HG03520 (cell line): Measurements from ENCODE around the gene SLFN14.
"Not testable (repeated sequence)": the region's sequence is repeated elsewhere in the genome, so short reads cannot be mapped to it uniquely, and the experiment has no call there.

Experiments
- ATAC-seq: cut with Tn5 transposase; IDR thresholded peaks from one replicate; pipeline ENCODE4 v1.9.1; 2021; ENCODE audit warnings: mild to moderate bottlenecking, moderate library complexity; ENCODE audit not compliant: unreplicated experiment

SLFN14 gene

GRCh38 chr17:35560703-35561102, at the start of gene SLFN14:
TSS of gene SLFN14 (minus strand) at chr17:35560819. CDS start at chr17:35558062, 2,757 bp downstream.
- ATAC-seq: no peak

DNA sequence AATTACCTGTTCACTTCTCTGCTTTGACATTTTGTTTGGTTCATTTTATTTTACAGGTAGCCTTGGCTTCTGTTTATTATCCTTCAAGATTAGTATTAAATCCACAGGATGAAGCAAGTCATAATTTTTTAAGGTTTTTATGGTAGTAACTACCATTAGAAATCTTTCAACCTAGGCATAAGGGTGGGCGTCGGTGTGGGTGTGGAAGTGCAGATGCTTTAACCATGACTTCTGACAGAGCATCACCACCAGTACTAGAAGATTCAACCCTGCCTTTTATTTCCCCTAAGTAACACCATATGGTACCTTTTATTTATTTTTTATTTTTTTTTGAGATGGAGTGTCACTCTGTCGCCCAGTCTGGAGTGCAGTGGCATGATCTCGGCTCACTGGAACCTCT, 49.2 kb upstream of the SLFN14 start:
- no peak for ATAC-seq

- ATAC-seq: no peak
These were observed 46.7 kb upstream of the SLFN14 start for GRCh38 chr17:35607239-35607847.

DNA sequence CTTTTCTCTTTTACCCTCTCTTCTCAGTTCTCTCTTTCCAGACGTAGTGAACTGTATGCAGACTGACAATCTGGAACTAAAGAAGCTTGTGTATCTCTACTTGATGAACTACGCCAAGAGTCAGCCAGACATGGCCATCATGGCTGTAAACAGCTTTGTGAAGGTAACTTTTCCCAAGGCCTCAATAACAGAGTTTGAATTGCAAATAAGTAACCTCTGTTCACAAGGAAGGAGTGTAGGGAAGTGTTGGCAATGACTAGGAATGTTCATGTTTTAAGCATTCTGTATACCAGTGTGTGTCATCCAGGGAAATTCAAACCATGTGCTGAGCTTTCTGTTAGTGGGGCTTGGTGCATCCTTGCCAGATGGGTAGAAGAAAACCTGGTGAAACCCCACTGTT, 45.1 kb upstream of the SLFN14 start:
- no peak for ATAC-seq

DNA sequence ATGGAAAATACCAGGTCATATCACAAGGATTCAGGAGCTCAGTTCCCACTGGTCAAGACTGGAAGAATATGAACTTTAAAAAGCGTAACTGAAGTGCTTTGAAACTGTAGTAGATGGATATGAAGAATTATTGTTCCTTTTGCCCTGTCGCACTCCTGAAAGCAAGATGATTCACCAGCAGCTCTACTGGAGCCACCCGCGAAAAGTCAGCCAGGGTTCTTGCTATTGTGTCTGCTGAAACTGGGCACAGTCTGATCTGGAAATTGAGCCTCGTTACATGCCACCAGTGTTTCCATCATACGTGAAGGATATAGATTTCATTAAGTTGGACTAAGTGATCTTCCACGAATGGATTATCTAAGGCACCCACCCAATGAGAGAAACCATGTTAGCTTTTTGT, 43.1 kb upstream of the SLFN14 start:
- ATAC-seq: no peak

- ATAC-seq: no peak
These were observed 37.0 kb upstream of the SLFN14 start for GRCh38 chr17:35597604-35598003.

DNA sequence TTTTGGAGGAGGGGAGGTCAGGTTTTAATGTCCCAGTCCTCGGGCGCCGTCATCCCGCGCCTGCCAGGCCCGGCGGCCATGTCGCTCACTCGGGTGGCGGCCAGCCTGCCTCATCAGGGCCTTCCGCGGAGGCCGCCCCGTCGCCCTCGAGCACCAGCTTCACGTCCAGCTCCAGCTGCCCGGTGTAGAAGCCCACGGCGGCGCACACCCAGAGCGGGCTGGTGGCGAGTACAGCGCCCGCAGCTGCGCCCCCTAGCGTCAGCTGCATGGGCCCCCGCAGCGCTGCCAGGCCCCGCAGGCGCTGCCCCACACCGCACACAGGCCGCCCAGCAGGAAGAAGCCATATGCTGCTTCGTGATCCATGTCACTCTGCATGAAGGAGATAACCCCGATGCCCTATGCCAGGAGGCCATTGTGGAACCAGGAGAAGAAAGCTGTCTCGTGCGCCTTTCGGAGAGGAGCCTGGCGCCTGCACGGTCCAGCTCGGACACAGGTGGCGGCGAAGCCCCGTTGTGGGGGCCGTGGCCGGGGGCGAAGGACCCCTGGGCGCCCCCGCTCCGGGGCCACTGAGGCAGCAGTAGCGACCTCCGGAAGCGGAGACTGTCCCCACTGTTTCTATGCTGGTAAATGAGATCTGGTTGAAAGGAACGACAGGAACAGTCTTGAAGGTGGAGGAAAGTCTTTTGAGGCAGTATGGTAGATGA, 36.1 kb upstream of the SLFN14 start:
- ATAC-seq: no peak

- ATAC-seq: no peak
These were observed 35.5 kb upstream of the SLFN14 start for GRCh38 chr17:35596072-35596471.

- ATAC-seq: no peak
These were observed 27.7 kb upstream of the SLFN14 start for GRCh38 chr17:35588196-35588920.

- peak; percentile 83 for ATAC-seq
These were observed 26.7 kb upstream of the SLFN14 start, which contains the start of gene AP2B1 for GRCh38 chr17:35587074-35587961. TSS of gene AP2B1 (plus strand) at chr17:35587322. CDS start at chr17:35594031, 6,709 bp downstream.

DNA sequence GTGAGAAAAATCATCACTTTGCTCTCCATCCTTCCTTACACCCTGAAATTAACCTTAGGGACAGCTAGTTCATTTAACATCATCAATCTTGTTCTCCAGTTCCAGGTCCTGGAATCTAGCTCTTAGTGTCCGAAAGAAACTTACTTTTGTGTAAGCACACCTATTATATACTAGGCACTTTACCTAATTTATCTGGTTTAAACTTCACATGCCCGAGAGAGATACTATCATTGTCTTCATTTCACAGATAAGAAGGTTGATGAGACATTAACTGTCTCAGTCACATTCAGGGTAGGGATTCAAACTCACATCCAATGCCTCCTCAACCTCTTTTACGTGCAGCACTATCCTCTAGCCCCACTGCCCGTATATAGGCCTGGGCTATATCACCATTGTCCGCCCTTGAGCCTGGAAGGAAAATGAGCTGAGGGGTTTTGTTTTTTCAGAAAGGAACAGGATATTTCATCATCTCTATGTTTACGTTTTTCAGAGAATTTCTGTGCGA, 26.0 kb upstream of the SLFN14 start:
- no peak for ATAC-seq

DNA sequence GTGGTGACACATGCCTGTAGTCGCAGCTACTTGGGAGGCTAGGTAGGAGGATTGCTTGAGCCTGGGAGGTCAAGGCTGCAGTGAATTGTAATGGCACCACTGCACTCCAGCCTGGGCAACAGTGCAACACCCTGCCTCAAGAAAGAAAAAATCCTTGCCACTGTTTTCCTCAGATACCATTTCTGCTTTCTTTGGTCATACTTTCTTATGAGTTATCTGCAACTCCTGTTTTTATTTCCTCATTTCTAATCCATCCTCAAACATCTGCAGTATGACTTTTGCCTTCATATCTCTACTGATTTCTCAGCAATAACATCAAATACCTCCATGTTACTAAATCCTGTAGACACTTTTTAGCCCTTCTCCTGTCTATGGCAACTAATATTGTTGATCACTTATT, 23.4 kb upstream of the SLFN14 start:
- ATAC-seq: no peak

- ATAC-seq: no peak
These were observed 18.4 kb upstream of the SLFN14 start for GRCh38 chr17:35578929-35579432.

GRCh38 chr17:35578197-35578928, 17.7 kb upstream of the SLFN14 start, which contains the start of gene PEX12:
TSS of gene PEX12 (minus strand) at chr17:35578571. CDS start at chr17:35578021, 550 bp downstream.
- ATAC-seq: peak; percentile 80

- no peak for ATAC-seq
These were observed 17.2 kb upstream of the SLFN14 start for GRCh38 chr17:35577830-35578196.

- ATAC-seq: no peak
These were observed 15.1 kb upstream of the SLFN14 start for GRCh38 chr17:35575759-35576158.

GRCh38 chr17:35569405-35569804, 8.8 kb upstream of the SLFN14 start:
- no peak for ATAC-seq

DNA sequence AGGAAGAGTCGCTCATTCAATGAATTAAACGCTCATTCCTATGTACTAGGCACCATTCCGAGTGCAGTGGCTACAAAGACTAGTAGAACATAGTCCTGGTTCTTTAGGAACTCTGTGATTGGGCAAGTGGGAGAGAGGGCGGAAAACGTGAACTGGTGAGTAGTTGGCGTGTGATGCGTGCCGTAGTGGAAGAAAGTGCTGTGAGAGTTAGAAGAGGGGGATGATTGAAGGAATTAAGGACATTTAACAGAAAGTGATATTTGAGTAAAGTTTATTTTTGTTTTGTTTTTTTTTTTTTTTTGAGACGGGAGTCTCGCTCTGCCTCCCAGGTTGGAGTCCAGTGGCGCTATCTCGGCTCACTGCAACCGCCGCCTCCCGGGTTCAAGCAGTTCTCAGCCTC, 7.9 kb upstream of the SLFN14 start:
- no peak for ATAC-seq

GRCh38 chr17:35566968-35567367, 6.3 kb upstream of the SLFN14 start:
- ATAC-seq: no peak

GRCh38 chr17:35563181-35563580, 2.6 kb upstream of the SLFN14 start:
- not testable (repeated sequence) for ATAC-seq
